ENCODE measurements around the gene HBZ.

DNA sequence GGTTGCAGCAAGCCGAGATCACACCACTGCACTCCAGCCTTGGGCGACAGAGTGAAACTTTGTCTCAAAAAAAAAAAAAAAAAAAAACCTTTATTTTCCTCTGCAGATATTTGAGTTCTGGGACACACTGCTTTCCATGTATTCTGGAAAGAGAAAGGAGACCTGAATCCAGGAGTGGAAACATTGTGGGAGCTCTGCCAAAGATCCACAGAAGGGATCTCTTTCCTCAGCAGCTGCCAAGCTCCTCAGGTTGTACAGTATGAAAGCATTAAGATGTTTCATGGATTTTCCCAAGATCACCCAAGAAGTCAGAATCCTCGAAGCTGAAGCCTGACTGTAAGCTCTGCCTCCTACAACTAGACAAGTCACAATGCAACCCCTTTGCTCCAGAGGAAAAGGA lies 27.4 kb upstream of the HBZ start:
- TF ChIP-seq SIN3A (IDR thresholded peaks at IDR 0.05; ENCODE audit: borderline replicate concordance, insufficient read depth, low read depth, low read length) (no peak), POLR2AphosphoS5 (IDR thresholded peaks at IDR 0.05; ENCODE audit: low read depth, low read length) (no peak)
- TF ChIP-seq, protein P1, sequence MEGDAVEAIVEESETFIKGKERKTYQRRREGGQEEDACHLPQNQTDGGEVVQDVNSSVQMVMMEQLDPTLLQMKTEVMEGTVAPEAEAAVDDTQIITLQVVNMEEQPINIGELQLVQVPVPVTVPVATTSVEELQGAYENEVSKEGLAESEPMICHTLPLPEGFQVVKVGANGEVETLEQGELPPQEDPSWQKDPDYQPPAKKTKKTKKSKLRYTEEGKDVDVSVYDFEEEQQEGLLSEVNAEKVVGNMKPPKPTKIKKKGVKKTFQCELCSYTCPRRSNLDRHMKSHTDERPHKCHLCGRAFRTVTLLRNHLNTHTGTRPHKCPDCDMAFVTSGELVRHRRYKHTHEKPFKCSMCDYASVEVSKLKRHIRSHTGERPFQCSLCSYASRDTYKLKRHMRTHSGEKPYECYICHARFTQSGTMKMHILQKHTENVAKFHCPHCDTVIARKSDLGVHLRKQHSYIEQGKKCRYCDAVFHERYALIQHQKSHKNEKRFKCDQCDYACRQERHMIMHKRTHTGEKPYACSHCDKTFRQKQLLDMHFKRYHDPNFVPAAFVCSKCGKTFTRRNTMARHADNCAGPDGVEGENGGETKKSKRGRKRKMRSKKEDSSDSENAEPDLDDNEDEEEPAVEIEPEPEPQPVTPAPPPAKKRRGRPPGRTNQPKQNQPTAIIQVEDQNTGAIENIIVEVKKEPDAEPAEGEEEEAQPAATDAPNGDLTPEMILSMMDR (IDR thresholded peaks at IDR 0.05) = no peak
- TF ChIP-seq, protein P2, sequence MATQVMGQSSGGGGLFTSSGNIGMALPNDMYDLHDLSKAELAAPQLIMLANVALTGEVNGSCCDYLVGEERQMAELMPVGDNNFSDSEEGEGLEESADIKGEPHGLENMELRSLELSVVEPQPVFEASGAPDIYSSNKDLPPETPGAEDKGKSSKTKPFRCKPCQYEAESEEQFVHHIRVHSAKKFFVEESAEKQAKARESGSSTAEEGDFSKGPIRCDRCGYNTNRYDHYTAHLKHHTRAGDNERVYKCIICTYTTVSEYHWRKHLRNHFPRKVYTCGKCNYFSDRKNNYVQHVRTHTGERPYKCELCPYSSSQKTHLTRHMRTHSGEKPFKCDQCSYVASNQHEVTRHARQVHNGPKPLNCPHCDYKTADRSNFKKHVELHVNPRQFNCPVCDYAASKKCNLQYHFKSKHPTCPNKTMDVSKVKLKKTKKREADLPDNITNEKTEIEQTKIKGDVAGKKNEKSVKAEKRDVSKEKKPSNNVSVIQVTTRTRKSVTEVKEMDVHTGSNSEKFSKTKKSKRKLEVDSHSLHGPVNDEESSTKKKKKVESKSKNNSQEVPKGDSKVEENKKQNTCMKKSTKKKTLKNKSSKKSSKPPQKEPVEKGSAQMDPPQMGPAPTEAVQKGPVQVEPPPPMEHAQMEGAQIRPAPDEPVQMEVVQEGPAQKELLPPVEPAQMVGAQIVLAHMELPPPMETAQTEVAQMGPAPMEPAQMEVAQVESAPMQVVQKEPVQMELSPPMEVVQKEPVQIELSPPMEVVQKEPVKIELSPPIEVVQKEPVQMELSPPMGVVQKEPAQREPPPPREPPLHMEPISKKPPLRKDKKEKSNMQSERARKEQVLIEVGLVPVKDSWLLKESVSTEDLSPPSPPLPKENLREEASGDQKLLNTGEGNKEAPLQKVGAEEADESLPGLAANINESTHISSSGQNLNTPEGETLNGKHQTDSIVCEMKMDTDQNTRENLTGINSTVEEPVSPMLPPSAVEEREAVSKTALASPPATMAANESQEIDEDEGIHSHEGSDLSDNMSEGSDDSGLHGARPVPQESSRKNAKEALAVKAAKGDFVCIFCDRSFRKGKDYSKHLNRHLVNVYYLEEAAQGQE (IDR thresholded peaks at IDR 0.05; ENCODE audit: insufficient read depth in 1 of 2, low read depth in 2 of 2, low read length in 1 of 2) = no peak

All from Panc1 (cell line).